K562 (cell line): ENCODE results near the gene RASIP1. TPM values are rescaled to one million over a fixed set of nuclear protein-coding genes. Genes with fewer than 3 reads are reported as not detected.

Source experiments
- CBX8 ChIP-seq: fragments of 200-600 bp; sonication (generic); IDR thresholded peaks from 2 replicates; pipeline ENCODE4 v1.6.1; 2012; ENCODE audit warnings: borderline replicate concordance, mixed run types, low read depth, mild to moderate bottlenecking, moderate library complexity, mixed read lengths, low read length, control low read depth, inconsistent platforms; ENCODE audit not compliant: poor library complexity, severe bottlenecking; ENCODE audit errors: extremely low read depth
- EWSR1 ChIP-seq: fragments of 450-650 bp; IDR thresholded peaks from 2 replicates; pipeline ENCODE4 v1.6.1; 2018; ENCODE audit warnings: borderline replicate concordance, mild to moderate bottlenecking, low read depth, moderate library complexity; ENCODE audit not compliant: partially characterized antibody
- MXI1 ChIP-seq: IDR thresholded peaks from 2 replicates; pipeline ENCODE4 v1.6.1; 2011; ENCODE audit warnings: low read depth, mild to moderate bottlenecking, improper control_type of control experiment, low read length
- NBN ChIP-seq: fragments of 450-650 bp; IDR thresholded peaks from 2 replicates; pipeline ENCODE4 v1.6.1; 2016; ENCODE audit warnings: low read depth, mild to moderate bottlenecking
- SREBF2 ChIP-seq: sonication (generic); formaldehyde crosslinking; IDR thresholded peaks from 2 replicates; pipeline ENCODE4 v1.4.0; 2020; ENCODE audit warnings: mild to moderate bottlenecking, missing genetic modification reagents
- ZNF217 ChIP-seq: sonication (generic); formaldehyde crosslinking; IDR thresholded peaks from 2 replicates; pipeline ENCODE4 v1.8.0; 2022; ENCODE audit warnings: mild to moderate bottlenecking, missing genetic modification reagents
- polyA plus RNA-seq, 8 experiments: library from polyadenylated mRNA; depleted of rRNA in 4 of 8; stranded (reverse) in 5 of 8; unstranded in 3 of 8; fragments of >200 nt; fragmentation: Nextera tagmentation in 2 of 8; fragmentation: Illumina TruSeq in 1 of 8; extraction: Ambion mirVana in 2 of 8; extraction: Trizol in 1 of 8; gene quantifications; 2 replicates each; pipeline versions ENCODE4 v1.2.1 to v1.2.3, GENCODE V29; 2011 to 2014; ENCODE audit warnings: inconsistent platforms in 1 of 8, missing spikeins in 1 of 8
- total RNA-seq, 7 experiments: library from RNA; depleted of rRNA in 6 of 7; stranded (reverse); fragments of >200 nt in 6 of 7; fragmentation: Illumina TruSeq in 2 of 7; extraction: Trizol in 2 of 7; gene quantifications; 2 replicates each; pipeline versions ENCODE4 v1.2.1 to v1.2.3, GENCODE V29; 2011 to 2021; ENCODE audit warnings: low replicate concordance in 1 of 7
- TF ChIP-seq, protein P1 (sequence below): sonication (generic); formaldehyde crosslinking; IDR thresholded peaks from 2 replicates; pipeline ENCODE4 v1.8.1; 2023; ENCODE audit warnings: mild to moderate bottlenecking, missing genetic modification reagents

RASIP1 gene
- total and polyA plus RNA-seq, 9 of the 15 experiments (the other 6 are each of a cell fraction or from before 2014, with no cell fraction given), result 0.20 to 4.7 (median 1.5) TPM

DNA sequence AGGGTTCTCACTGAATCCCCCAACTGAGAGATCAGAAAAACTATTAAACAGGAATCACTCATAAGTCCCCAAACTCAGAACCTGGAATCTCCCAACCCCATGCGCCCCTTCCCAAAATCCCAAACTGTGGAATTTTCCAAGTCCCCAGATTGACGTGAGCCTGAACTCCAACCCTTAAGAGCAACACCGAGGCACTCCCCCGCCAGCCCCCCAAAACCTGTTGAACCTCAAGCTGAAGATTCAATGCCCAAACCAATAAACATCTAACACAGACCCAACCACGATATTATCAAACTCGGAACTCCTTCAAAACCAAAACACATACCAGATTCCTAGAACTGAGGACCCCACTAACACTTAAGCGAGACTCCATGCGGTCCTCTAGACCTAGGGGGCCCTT is 5.7 kb upstream of the RASIP1 start (continued):
- TF ChIP-seq, protein P1, sequence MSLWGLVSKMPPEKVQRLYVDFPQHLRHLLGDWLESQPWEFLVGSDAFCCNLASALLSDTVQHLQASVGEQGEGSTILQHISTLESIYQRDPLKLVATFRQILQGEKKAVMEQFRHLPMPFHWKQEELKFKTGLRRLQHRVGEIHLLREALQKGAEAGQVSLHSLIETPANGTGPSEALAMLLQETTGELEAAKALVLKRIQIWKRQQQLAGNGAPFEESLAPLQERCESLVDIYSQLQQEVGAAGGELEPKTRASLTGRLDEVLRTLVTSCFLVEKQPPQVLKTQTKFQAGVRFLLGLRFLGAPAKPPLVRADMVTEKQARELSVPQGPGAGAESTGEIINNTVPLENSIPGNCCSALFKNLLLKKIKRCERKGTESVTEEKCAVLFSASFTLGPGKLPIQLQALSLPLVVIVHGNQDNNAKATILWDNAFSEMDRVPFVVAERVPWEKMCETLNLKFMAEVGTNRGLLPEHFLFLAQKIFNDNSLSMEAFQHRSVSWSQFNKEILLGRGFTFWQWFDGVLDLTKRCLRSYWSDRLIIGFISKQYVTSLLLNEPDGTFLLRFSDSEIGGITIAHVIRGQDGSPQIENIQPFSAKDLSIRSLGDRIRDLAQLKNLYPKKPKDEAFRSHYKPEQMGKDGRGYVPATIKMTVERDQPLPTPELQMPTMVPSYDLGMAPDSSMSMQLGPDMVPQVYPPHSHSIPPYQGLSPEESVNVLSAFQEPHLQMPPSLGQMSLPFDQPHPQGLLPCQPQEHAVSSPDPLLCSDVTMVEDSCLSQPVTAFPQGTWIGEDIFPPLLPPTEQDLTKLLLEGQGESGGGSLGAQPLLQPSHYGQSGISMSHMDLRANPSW (CRISPR knock-in tag), result no peak
- no peak for TF ChIP-seq EWSR1
- no peak for TF ChIP-seq CBX8
- TF ChIP-seq NBN, result no peak
- no peak for TF ChIP-seq ZNF217 (CRISPR knock-in tag)
- no peak for TF ChIP-seq MXI1
- TF ChIP-seq SREBF2 (CRISPR knock-in tag), result no peak
